ENCODE data around the gene SCRG1.

DNA sequence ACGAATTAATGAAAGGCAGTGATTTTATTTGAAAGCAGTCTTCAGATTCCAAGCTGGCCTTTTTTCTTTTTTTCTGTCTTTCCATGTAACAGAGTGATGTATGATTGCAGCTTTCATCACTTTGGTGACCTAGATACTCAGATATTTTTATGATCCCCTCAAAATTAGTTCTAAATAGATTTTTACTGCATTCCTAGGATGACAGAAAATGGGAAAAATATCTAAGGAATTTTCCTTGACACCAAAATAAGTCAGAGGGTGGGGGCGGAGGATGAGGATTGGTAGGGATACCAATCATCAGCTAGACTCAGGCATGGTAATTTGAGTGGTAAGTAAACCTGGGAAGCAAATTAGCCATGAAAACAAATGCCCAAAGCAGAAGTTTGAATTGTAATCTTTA, 52.8 kb downstream of the SCRG1 start:
- TF ChIP-seq CTCF (conservative IDR thresholded peaks at IDR 0.05 in 1 of 2, IDR thresholded peaks at IDR 0.05 in 1 of 2; ENCODE audit: extremely low read depth in 1 of 2, insufficient read depth in 1 of 2, low read depth in 1 of 2, low read length in 2 of 2) (no peak), EZH2 (IDR thresholded peaks at IDR 0.05; ENCODE audit: borderline replicate concordance, low read length) (no peak)

Measured in mammary epithelial cell (primary cell).